GM10266 (cell line): ENCODE results near the gene HNRNPL.
A peak's percentile ranks its signal among the peaks of the same experiment; 100 is the strongest.

Source experiments
- DNase-seq: peaks from one replicate; pipeline ENCODE4 v3.0.0; 2012; ENCODE audit errors: extremely low spot score
- CTCF ChIP-seq: IDR thresholded peaks from 2 replicates; pipeline ENCODE4 v1.5.1; 2012; ENCODE audit warnings: mild to moderate bottlenecking, low read depth; ENCODE audit not compliant: control insufficient read depth, insufficient read depth; ENCODE audit errors: missing control alignments

Gene HNRNPL

GRCh38 chr19:38853214-38853613 lies 3.4 kb upstream of the HNRNPL start:
- DNase-seq, result no peak
- no peak for TF ChIP-seq CTCF

DNA sequence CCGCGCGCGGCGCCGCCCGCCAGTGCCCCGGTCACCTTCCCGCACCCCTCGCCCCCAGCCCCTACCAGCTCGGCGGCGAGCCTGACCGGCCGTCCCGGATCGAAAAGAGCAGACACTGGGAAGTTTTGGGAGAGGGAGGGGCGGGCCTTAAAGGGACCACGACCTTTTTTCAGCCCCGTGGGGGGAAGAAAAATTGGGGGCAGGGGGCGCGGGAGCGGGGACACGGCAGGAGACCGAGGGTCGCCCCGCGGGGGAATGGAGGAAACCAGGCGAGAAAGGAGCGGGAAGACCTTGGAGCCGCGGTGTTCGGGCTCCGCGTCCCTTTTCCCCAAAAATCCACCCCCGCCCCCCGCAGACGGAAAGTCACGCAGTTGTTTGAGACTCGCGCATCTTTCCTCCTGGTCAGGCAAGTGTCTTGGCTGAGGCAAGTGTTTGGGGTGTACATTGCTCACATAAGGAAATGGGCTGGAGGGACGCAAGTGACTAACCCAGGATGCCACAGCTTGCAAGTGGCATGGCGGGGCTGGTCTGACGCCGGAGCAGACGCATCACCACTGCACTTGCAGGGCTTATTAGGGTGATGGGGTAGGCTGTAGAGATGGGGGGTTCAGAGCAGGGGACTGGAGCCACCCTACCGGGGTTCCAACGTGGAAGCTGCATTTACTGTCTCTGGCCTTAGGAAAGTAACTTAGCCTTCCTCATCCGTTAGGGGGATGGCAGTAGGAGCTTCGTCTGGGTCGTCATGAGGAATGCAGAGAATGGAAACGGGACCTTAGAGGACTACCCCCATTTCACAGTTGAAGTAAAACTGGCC lies 2.7 kb upstream of the HNRNPL start:
- DNase-seq, result peak; percentile 64
- no peak for TF ChIP-seq CTCF

- DNase-seq, result peak; percentile 97
- no peak for TF ChIP-seq CTCF
These were observed 1.9 kb upstream of the HNRNPL start for GRCh38 chr19:38851622-38852230.

DNA sequence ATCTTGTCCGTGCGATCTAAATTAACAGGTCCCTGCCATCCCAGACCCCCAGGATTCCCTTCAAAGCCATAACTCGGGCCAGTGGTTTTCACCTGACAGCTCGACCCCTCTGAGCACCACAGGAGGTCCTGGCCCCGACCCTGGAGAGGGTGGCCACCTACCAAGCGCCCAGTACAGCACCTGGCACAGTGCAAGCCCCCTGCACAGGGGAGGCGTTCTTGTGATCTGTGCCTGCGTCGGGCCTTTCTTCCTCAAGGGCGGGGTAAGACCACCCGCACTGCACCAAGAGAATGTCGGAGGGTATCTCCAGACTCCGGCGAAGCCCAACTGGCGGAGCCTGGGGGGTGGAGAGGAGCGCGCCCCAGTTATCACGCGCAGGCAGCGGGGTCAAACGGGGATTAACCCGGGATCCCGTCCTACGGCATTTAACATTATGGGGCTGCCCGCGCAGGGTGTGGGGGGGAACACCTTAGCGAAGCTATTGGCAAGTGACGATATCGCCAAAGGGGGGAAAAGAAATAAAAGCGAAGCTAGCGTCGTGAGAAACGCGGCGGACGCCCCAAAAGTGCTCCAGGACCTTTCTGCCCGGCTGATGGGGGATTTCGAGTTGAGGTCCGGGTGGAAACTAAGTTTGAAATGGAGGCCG lies 1.3 kb upstream of the HNRNPL start:
- TF ChIP-seq CTCF, result no peak
- DNase-seq, result no peak

DNA sequence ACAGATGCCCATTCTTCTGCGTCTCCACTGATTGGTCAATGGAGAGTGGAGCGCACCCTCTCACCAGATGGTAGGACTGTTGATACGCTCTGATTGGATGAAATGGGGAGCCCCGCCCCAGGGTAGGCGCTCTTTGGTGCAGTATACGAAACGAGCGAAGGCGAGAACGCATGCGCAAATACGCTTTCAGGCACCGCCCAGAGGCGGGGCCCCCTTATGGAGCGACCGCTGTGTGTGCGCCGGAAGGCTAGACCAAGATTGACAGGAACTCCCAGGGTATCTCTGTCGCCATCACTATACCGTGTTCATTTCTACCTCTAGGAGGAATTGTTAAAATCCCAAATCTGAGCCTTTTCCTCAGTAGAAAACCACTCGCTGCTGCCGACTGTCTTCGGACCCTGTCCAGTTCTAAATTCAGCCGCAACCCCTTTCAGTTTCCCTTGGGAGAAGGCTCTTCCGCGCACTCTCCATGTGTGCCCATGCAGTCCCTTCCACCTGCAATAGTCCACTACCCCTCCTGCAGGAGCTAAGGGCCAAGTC lies 720 bp upstream of the HNRNPL start:
- TF ChIP-seq CTCF, result no peak
- peak; percentile 97 for DNase-seq

DNA sequence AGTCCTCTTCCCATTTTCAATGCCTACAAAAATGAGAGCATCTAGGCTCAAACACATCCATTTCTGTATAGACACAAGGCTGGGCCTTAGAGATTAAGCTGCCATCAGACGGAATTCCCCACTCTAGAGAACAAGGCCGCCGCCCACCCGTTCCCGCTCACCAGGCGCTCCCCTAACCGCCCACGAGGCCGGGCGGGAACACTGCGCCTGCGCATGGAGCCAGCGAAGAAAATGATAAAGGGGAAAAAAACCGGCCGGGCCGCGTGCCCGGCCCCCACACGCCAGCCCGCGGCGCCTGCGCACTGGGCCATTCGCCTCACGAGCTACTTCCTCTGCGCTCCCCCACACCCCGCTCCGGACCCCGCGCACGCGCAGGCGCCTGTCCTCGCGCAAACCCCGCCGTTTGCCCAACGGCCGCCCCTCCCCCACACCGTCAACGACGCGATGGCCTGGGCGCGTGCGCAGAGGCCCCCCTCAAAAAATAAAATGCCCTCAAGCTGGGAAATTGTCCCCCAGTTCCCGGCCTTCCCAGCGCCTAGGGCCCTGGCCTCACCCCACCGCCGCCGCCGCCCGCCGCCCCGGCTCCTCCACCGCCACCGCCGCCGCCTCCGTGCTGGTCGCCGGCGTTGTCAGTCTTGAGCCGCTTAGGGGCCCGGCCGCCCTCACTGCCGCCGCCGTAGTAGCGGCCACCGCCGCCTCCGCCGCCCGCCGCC lies 483 bp downstream of the HNRNPL start:
- peak; percentile 98 for DNase-seq
- TF ChIP-seq CTCF, result no peak
